K562 treated with DMSO at 1 percent for 48 hours (cell line): Measurements from ENCODE around the gene MICU2. TPM values are rescaled to one million over a fixed set of nuclear protein-coding genes. Genes with fewer than 3 reads are reported as not detected.

Source experiments
- total RNA-seq: library from RNA; unstranded; fragments of 300-600 nt; gene quantifications from 2 replicates; pipeline ENCODE4 v1.2.3, GENCODE V29; 2022; ENCODE audit warnings: low replicate concordance; ENCODE audit errors: extremely low read depth

Gene MICU2, protein sequence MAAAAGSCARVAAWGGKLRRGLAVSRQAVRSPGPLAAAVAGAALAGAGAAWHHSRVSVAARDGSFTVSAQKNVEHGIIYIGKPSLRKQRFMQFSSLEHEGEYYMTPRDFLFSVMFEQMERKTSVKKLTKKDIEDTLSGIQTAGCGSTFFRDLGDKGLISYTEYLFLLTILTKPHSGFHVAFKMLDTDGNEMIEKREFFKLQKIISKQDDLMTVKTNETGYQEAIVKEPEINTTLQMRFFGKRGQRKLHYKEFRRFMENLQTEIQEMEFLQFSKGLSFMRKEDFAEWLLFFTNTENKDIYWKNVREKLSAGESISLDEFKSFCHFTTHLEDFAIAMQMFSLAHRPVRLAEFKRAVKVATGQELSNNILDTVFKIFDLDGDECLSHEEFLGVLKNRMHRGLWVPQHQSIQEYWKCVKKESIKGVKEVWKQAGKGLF
- not detected in 2 replicates for total RNA-seq

DNA sequence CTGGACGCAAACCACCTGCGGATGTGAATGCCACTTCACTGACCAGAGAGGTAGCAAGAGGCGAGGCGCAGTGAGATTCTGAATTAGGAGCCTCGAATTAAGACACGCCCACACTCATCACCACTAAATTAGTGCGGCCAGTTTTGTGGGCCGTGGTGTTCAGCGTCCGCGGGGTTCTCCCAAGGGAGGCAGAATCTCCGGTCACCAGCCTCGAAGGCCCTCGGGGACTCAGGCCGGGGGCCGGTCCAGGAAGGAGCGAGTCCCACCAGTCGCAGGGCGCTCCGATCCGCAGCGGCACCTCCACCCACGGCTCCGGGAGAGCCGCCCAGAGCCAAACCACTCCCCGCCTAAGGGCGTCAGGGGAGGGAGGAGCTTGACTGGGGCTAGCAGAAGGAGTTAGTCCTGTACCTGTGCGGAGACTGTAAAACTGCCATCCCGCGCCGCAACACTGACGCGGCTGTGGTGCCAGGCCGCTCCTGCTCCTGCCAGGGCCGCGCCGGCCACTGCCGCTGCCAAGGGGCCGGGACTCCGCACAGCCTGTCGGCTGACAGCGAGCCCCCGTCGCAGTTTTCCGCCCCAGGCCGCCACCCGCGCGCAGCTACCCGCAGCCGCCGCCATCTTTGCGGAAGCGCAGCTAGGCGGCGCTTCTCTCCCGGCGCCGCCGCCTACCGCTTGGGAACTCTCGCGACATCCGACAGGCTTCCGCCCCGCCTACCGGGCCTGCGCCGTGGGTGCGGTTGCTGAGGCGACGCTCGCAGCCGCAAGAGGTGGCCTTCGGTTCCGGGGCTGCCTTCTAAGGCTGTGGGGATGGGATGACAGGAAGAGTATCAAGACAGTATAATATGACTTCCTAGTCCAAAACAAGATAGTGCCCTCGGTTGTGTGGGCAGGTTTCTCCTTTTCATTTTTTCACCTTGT is at the start of gene MICU2:
TSS of gene MICU2 (minus strand) at position 640 of the 918 bp plus-strand sequence. CDS start at position 618, 22 bp downstream.

DNA sequence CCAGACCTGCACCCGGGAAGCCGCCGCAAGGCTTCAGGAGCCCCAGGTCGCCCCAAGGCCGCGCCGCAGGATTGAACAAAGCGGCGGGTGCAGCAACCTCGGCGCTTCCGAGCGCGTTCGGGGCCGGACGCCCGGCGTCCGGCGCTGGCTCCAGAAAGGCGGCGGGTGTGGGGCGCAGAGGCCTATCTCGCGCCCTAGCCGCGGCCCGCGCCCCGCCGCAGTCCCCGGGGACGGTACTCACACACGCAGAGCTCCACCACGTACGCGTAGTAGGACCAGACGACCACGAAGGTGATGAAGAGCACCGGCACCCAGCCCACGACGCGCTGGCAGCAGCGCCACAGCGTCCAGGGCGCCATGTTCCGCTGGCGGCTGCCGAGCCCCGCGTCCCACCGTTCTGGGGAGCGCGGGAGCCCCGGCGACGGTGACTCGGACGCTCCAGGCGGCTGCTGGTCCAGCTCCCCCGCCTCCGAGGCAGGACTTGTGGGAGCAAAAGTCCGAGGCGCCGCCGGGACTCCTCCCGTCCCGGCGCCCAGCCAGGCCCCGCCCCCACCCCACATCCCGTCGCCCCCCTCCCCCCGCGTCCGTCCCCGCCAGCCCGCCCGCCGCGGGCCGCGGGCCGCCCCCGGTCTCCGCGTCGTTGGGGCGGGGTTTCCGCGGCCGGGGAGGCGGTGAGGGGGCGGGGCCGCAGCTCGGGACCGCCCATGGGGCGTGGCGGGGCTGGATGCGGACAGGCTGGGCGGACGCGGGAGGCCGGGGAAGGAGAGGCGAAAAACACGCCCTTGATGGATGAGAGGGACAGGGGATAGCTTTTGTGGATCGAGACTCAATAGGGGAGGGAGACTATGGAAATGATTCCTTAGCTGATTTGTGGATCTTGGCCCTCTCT is 144.9 kb downstream of the MICU2 start, which contains the start of gene ZDHHC20:
TSS of gene ZDHHC20 (minus strand) at position 491 of the 889 bp plus-strand sequence. CDS start at position 359, 132 bp downstream.

Other genes starting within 250 kb of the MICU2 start
- gene ZDHHC20, start 144.9 kb downstream of the MICU2 start, total RNA-seq: not detected in 2 replicates
- not detected in 2 replicates for gene FGF9, start 66.9 kb upstream of the MICU2 start, total RNA-seq